PC-9 (cell line): ENCODE measurements around the gene METRN. TPM values are rescaled to one million over a fixed set of nuclear protein-coding genes. Genes with fewer than 3 reads are reported as not detected.

Source experiments
- BruUV-seq: library from RNA; stranded (reverse); fragments of 400-500 nt; replicated peaks from 2 replicates; lab custom pipeline; 2021; lab: Mats Ljungman, UMichigan
- CTCF ChIA-PET: fragments of 300-600 bp; sonication (Branson Sonifier 250); formaldehyde crosslinking; loops from one replicate; lab custom pipeline; 2022; ENCODE audit warnings: antibody characterized with exemption; lab: Charles Lee
- POLR2A ChIA-PET: fragments of 300-600 bp; sonication (Branson Sonifier 250); formaldehyde crosslinking; loops from one replicate; lab custom pipeline; 2022; ENCODE audit warnings: antibody characterized with exemption; ENCODE audit not compliant: unreplicated experiment; lab: Charles Lee
- DNase-seq, 2 experiments: peaks; one replicate each; pipeline versions ENCODE4 v3.0.0 to v3.0.0-alpha.2; 2015 to 2022; ENCODE audit warnings: mixed read lengths in 1 of 2
- H2AFZ ChIP-seq: fragments of 200-600 bp; sonication (generic); 2 replicates; pipeline ENCODE4 v1.8.1; 2017; ENCODE audit warnings: antibody characterized with exemption
- H3F3A ChIP-seq: fragments of 200-600 bp; sonication (generic); 2 replicates; pipeline ENCODE4 v1.8.1; 2017; ENCODE audit warnings: antibody characterized with exemption, mild to moderate bottlenecking, low read depth; ENCODE audit not compliant: insufficient read depth
- H3K27ac ChIP-seq: fragments of 200-600 bp; sonication (generic); 2 replicates; pipeline ENCODE4 v1.6.1; 2016; ENCODE audit warnings: mixed run types
- H3K27me3 ChIP-seq: fragments of 200-600 bp; sonication (generic); 2 replicates; pipeline ENCODE4 v1.6.1; 2016; ENCODE audit warnings: low read depth, mixed run types; ENCODE audit not compliant: insufficient read depth
- H3K36me3 ChIP-seq: fragments of 200-600 bp; sonication (generic); 2 replicates; pipeline ENCODE4 v1.6.1; 2016; ENCODE audit warnings: low read depth, mixed run types
- H3K4me1 ChIP-seq: fragments of 200-600 bp; sonication (generic); replicated peaks from 2 replicates; pipeline ENCODE4 v1.6.1; 2016; ENCODE audit warnings: mixed run types; ENCODE audit not compliant: insufficient read depth
- H3K4me2 ChIP-seq: fragments of 200-600 bp; sonication (generic); 2 replicates; pipeline ENCODE4 v1.6.1; 2017; ENCODE audit warnings: mixed run types
- H3K4me3 ChIP-seq: fragments of 200-600 bp; sonication (generic); 2 replicates; pipeline ENCODE4 v1.6.1; 2016; ENCODE audit warnings: mixed run types
- H3K79me2 ChIP-seq: fragments of 200-600 bp; sonication (generic); 2 replicates; pipeline ENCODE4 v1.6.1; 2017; ENCODE audit warnings: low read depth, mixed run types
- H3K9me2 ChIP-seq: fragments of 200-600 bp; sonication (generic); 2 replicates; pipeline ENCODE4 v1.8.1; 2017; ENCODE audit warnings: mild to moderate bottlenecking; ENCODE audit not compliant: insufficient read depth
- H3K9me3 ChIP-seq: fragments of 200-600 bp; sonication (generic); 2 replicates; pipeline ENCODE4 v1.8.1; 2016; ENCODE audit warnings: low read depth; ENCODE audit not compliant: insufficient read depth
- H4K20me1 ChIP-seq: fragments of 200-600 bp; sonication (generic); 2 replicates; pipeline ENCODE4 v1.8.1; 2017; ENCODE audit not compliant: insufficient read depth
- EZH2 ChIP-seq: fragments of 200-600 bp; sonication (generic); IDR thresholded peaks from 2 replicates; pipeline ENCODE4 v1.8.0; 2017; ENCODE audit warnings: antibody characterized with exemption, low read depth
- intact Hi-C: fragments of 100-400 bp; cut with micrococcal nuclease; formaldehyde crosslinking; loops from one replicate; pipeline ENCODE4 v1.10.0; 2022; ENCODE audit not compliant: unreplicated experiment
- total RNA-seq: library from RNA; stranded (reverse); gene quantifications from 2 replicates; pipeline ENCODE4 v1.2.3, GENCODE V29; 2021
- TF ChIP-seq, protein P1 (sequence below): fragments of 200-600 bp; sonication (generic); conservative IDR thresholded peaks from 2 replicates; pipeline ENCODE4 v1.6.1; 2017; ENCODE audit warnings: mixed run types, antibody characterized with exemption, mild to moderate bottlenecking, moderate library complexity

METRN gene
- total RNA-seq, 1 experiment from 2014 or later, result 77.5 TPM

DNA sequence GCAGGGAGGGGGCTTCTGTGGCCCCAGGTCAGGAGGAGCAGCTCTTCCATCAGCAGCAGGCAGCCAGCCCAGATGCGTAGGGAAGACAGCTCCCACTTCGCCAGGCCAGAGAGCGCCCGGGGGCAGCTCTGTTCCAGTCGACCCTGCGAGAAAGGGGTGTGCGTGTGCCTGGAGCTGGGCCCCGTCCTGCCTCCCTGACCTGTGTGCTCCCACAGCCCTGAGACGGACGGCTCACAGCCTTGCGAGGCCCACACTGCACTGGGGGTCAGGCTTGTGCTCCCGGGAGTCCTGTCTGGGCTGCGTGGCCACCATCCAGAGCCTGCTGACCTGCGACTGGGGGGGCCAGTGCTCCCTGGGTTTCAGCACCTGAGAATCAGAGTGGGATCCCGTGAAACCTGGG is 45.1 kb downstream of the METRN start:
- BruUV-seq, result no TSS peak
- CTCF ChIA-PET, result interaction anchor here (2.1 kb wide), 1 partner anchor 48 kb away, joined by 7 read pairs; no protein-coding TSS in a partner anchor
- Histone ChIP-seq H3F3A (peaks cover 4% of the 10 kb centered on the region; the same call in 1 of the 2 replicates), H3K27ac (no peak overlapping the region), H2AFZ (no peak overlapping the region), H3K4me1 (peaks cover 16% of the 10 kb centered on the region), H3K27me3 (no peaks in the 10 kb centered on the region), H3K36me3 (no peaks in the 10 kb centered on the region), H3K79me2 (no peaks in the 10 kb centered on the region), H4K20me1 (no peaks in the 10 kb centered on the region), H3K4me3 (no peak overlapping the region), H3K9me2 (no peaks in the 10 kb centered on the region), H3K4me2 (peak overlapping the region; percentile 51; the same call in 1 of the 2 replicates), H3K9me3 (no peaks in the 10 kb centered on the region)
- POLR2A ChIA-PET, result interaction anchor here (0.5 to 1.7 kb wide), 5 partner anchors 9 to 209 kb away, joined by 3 to 41 read pairs (median 4); partner anchors contain the start of genes ANTKMT, CHTF18 and RPUSD1
- intact Hi-C loops, result loop anchor here (2.0 kb wide), 2 partner anchors 17 to 19 kb away; partner anchors contain the start of gene CIAO3
- DNase-seq, result no peak
- TF ChIP-seq, protein P1, sequence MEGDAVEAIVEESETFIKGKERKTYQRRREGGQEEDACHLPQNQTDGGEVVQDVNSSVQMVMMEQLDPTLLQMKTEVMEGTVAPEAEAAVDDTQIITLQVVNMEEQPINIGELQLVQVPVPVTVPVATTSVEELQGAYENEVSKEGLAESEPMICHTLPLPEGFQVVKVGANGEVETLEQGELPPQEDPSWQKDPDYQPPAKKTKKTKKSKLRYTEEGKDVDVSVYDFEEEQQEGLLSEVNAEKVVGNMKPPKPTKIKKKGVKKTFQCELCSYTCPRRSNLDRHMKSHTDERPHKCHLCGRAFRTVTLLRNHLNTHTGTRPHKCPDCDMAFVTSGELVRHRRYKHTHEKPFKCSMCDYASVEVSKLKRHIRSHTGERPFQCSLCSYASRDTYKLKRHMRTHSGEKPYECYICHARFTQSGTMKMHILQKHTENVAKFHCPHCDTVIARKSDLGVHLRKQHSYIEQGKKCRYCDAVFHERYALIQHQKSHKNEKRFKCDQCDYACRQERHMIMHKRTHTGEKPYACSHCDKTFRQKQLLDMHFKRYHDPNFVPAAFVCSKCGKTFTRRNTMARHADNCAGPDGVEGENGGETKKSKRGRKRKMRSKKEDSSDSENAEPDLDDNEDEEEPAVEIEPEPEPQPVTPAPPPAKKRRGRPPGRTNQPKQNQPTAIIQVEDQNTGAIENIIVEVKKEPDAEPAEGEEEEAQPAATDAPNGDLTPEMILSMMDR, result no peak
- TF ChIP-seq EZH2, result no peak

DNA sequence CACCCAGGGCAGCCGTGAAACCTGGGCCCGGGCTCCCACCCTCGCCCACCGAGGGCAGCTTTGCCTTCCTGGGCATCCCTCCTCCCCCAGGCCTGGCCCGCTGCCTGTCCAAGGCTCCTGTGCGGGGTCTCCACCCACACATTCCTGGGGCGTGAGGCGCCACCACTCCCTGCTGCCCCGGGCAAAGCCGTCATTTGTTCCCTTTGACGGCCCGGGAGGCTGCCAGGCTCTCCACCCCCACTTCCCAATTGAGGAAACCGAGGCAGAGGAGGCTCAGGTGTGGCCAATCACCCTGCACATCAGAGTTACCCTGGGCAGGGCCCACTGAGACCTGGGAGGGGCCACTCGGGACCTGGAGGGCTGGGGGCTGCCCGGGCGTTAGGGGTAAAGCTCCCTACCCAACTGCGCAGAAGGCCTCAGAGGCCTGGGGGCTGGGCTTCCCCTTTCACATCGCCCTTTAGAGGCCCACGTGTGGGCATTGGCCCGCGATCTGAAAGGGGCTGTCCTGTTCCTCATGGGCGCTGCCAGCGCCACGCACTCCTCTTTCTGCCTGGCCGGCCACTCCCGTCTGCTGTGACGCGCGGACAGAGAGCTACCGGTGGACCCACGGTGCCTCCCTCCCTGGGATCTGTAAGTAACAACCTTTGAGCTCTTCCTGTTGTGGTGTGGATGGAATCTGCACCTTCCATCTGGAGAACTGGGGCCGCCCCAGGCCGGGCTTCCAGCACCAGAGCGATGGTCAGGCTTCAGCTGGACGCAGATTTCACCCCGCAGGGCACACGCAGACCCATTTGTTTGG is 45.8 kb downstream of the METRN start, which contains the start of gene MSLN:
Gene MSLN, plus strand, starts transcription at position 190 of the 799 bp plus-strand sequence. CDS start 1,947 bp downstream, outside the sequence.
- Histone ChIP-seq H4K20me1 (no peaks in the 10 kb centered on the region), H3F3A (peaks cover 2% of the 10 kb centered on the region; the same call in 1 of the 2 replicates), H3K9me2 (no peaks in the 10 kb centered on the region), H3K9me3 (no peaks in the 10 kb centered on the region), H2AFZ (no peak within 1 kb of the TSS), H3K27ac (no peak within 1 kb of the TSS), H3K4me1 (peaks cover 16% of the 10 kb centered on the region), H3K4me3 (no peak within 1 kb of the TSS), H3K27me3 (no peaks in the 10 kb centered on the region), H3K4me2 (peak within 1 kb of the TSS; percentile 51), H3K79me2 (no peaks in the 10 kb centered on the region), H3K36me3 (no peaks in the 10 kb centered on the region)
- peak; percentile 51 to 92 for DNase-seq
- no peak for TF ChIP-seq EZH2
- TF ChIP-seq, protein P1, result no peak
- ChIA-PET POLR2A (interaction anchor here (0.5 to 1.7 kb wide), 14 partner anchors 9 to 167 kb away, joined by 3 to 41 read pairs (median 4); partner anchors contain the start of genes ANTKMT, CHTF18 and RPUSD1), CTCF (interaction anchor here (0.5 to 2.1 kb wide), 5 partner anchors 20 to 48 kb away, joined by 3 to 7 read pairs (median 3); partner anchors contain the start of genes CHTF18, CIAO3 and RPUSD1)
- BruUV-seq, result TSS peak; percentile 83
- intact Hi-C loops, result loop anchor here (2.0 kb wide), 2 partner anchors 16 to 20 kb away; partner anchors contain the start of gene CIAO3
